ENCODE results near the gene CCDC92.

DNA sequence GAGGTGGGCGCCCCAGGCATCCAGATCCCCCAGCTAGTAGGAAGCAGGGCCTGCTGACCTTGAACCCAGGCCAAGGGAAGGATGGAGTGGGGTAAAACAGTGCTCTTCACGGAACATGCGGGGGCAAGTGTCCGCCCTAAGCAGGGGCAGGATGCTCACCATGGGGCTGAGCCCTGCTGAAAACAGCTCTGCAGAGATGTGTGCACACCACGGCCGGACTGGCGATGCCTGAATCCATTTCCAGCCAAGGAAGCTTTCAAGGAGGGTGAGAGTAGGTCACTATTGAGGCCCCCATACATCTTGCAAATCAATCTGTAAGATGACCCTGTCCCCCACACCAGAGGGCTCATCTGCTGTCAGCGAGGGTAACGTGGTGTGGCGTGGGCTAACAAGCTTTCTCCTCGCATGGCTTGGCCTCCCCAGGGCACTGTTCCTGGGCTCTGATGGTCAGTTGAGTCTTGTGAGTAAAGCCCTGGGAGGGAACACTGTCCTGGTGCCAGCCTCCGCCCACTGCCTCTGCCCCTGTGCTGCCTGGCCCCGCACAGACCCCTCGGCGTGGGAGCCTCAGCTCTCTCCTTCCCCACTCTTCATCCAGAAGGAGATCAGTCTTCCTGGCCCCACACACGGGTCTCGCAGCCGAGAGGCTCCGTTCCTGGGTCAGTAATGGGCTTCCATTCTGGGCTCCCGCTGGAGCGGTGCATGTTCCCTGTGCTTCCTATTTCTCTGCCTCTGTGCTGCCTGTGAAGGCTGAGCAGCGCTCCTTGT is 69.1 kb downstream of the CCDC92 start:
- TF ChIP-seq, protein P1, sequence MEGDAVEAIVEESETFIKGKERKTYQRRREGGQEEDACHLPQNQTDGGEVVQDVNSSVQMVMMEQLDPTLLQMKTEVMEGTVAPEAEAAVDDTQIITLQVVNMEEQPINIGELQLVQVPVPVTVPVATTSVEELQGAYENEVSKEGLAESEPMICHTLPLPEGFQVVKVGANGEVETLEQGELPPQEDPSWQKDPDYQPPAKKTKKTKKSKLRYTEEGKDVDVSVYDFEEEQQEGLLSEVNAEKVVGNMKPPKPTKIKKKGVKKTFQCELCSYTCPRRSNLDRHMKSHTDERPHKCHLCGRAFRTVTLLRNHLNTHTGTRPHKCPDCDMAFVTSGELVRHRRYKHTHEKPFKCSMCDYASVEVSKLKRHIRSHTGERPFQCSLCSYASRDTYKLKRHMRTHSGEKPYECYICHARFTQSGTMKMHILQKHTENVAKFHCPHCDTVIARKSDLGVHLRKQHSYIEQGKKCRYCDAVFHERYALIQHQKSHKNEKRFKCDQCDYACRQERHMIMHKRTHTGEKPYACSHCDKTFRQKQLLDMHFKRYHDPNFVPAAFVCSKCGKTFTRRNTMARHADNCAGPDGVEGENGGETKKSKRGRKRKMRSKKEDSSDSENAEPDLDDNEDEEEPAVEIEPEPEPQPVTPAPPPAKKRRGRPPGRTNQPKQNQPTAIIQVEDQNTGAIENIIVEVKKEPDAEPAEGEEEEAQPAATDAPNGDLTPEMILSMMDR (IDR thresholded peaks at IDR 0.05; ENCODE audit: poor library complexity, severe bottlenecking) = no peak
- TF ChIP-seq REST (IDR thresholded peaks at IDR 0.05; ENCODE audit: borderline replicate concordance) (no peak), EZH2 (IDR thresholded peaks at IDR 0.05; ENCODE audit: borderline replicate concordance, insufficient read depth, low read length, poor library complexity, severe bottlenecking) (no peak), EP300 (conservative IDR thresholded peaks at IDR 0.05; ENCODE audit: poor library complexity, severe bottlenecking) (no peak), TAF1 (IDR thresholded peaks at IDR 0.05; ENCODE audit: low read depth) (no peak), POLR2AphosphoS5 (IDR thresholded peaks at IDR 0.05) (no peak), SMC3 (conservative IDR thresholded peaks at IDR 0.05; ENCODE audit: poor library complexity) (no peak), RAD21 (conservative IDR thresholded peaks at IDR 0.05) (no peak), MXI1 (conservative IDR thresholded peaks at IDR 0.05; ENCODE audit: poor library complexity, severe bottlenecking) (no peak)
